Measurements from ENCODE around the gene ZNF256. TPM values are rescaled to one million over a fixed set of nuclear protein-coding genes. Genes with fewer than 3 reads are reported as not detected.
A peak's percentile ranks its signal among the peaks of the same experiment; 100 is the strongest.

ZNF256 gene
- 13.2 to 14.5 TPM (median 14.2 TPM) in 3 replicates for total RNA-seq

DNA sequence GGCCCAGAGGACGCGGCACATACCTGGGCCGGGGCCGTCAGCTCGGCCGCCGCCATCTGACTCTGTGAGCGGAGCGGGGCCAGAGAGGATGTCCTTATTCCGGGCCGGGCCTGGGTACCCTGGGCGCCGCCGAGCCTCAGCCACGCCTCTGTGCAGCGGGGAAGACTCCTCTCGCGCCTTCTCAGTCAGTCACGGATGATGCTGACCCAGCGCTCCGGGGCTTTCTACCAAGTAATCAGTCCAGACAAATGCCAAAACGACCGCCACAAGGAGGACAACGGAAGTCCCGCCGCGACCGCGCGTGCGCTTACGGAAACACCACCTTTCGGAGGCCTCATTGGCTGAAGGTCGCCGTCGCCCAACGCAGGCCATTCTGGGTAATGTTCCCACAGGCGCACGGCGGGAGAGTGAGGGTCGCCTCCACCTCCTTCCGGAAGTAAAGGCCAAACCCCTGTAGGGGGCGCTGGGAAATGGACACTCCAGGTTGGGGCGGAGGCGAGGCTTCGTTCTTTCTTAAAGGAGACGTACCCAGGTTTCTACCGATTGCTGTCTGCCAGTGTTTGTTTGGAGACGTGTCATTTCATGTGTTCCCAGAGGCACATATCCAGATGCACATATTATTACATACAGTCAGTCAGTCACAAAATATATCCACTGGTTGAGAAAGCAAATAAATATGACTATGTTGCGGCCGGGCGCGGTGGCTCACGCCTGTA is at the start of gene ZNF256:
TSS of gene ZNF256 (minus strand) at position 288 of the 716 bp plus-strand sequence. CDS start at position 56, 232 bp downstream.
- Mint-ChIP-seq H3K27ac (peak within 1 kb of the TSS; percentile 86), H3K36me3 (peaks cover 45% of the 10 kb centered on the region), H3K4me3 (peak within 1 kb of the TSS; percentile 93), H3K9me3 (peaks cover 51% of the 10 kb centered on the region), H3K27me3 (ENCODE audit: low read depth) (no peaks in the 10 kb centered on the region), H3K4me1 (peaks cover 12% of the 10 kb centered on the region)
- DNase-seq (ENCODE audit: low spot score in 2 of 2, unreplicated experiment in 2 of 2): peak; percentile 83 to 89
- TF ChIP-seq, protein P1, sequence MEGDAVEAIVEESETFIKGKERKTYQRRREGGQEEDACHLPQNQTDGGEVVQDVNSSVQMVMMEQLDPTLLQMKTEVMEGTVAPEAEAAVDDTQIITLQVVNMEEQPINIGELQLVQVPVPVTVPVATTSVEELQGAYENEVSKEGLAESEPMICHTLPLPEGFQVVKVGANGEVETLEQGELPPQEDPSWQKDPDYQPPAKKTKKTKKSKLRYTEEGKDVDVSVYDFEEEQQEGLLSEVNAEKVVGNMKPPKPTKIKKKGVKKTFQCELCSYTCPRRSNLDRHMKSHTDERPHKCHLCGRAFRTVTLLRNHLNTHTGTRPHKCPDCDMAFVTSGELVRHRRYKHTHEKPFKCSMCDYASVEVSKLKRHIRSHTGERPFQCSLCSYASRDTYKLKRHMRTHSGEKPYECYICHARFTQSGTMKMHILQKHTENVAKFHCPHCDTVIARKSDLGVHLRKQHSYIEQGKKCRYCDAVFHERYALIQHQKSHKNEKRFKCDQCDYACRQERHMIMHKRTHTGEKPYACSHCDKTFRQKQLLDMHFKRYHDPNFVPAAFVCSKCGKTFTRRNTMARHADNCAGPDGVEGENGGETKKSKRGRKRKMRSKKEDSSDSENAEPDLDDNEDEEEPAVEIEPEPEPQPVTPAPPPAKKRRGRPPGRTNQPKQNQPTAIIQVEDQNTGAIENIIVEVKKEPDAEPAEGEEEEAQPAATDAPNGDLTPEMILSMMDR (IDR thresholded peaks at IDR 0.05; ENCODE audit: unreplicated experiment): peak; percentile 62

DNA sequence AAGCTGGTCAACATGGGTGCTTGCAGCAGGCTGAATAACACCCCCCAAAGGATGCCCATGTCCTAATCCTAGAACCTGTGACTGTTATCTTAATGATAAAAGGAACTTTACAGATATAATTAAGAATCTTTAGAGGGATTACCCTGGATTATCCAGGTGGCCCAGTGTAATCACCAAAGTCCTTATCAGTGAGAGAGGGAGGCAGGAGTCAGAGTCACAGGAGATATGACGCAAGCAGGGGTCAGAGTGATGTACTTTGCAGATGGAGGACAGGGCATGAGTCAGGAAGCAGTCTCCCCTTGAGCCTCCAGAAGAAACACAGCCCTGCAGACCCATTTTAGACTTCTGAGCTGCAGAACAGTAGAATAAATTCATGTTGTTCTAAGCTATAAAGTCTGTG is 45.3 kb upstream of the ZNF256 start:
- Mint-ChIP-seq H3K36me3 (peaks cover 90% of the 10 kb centered on the region), H3K9me3 (peaks cover 78% of the 10 kb centered on the region), H3K27ac (no peak overlapping the region)

DNA sequence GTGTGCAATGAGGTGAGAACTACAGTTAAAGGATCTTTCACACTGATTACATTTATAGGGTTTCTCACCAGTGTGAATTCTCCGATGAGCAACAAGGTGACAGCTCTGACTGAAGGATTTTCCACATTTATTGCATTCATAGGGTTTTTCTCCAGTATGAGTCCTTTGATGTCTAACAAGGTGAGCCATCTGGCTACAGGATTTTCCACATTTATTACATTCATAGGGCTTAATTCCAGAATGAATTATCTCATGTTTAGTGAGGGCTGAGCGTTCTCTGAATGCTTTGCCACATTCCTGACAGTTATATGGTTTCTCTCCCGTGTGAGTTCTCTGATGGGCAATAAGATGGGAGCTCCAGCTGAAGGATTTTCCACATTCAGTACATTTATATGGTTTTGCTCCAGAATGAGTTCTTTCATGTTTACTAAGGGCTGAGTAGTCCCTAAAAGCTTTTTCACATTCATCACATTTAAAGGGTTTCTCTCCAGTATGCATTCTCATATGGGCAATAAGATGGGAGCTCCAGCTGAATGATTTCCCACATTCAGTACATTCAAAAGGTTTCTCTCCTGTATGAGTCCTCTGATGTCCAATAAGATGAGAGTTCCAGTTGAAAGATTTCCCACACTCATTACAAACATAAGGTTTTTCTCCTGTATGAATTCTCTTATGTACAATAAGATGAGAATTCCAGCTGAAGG is 31.2 kb upstream of the ZNF256 start:
- no peak for DNase-seq (ENCODE audit: low spot score in 2 of 2, unreplicated experiment in 2 of 2)
- Mint-ChIP-seq H3K9me3 (peaks cover 86% of the 10 kb centered on the region), H3K4me3 (no peak overlapping the region), H3K4me1 (no peaks in the 10 kb centered on the region), H3K27ac (no peak overlapping the region), H3K36me3 (peaks cover 94% of the 10 kb centered on the region), H3K27me3 (ENCODE audit: low read depth) (no peaks in the 10 kb centered on the region)
- TF ChIP-seq, protein P1 (IDR thresholded peaks at IDR 0.05; ENCODE audit: unreplicated experiment): no peak

More for the DNA sequence above, 45.3 kb upstream of the ZNF256 start:
- H3K4me3 Mint-ChIP-seq: no peak overlapping the region
- no peak for DNase-seq (ENCODE audit: low spot score in 2 of 2, unreplicated experiment in 2 of 2)
- no peaks in the 10 kb centered on the region for H3K4me1 Mint-ChIP-seq
- TF ChIP-seq, protein P1 (IDR thresholded peaks at IDR 0.05; ENCODE audit: unreplicated experiment): no peak
- H3K27me3 Mint-ChIP-seq (ENCODE audit: low read depth): no peaks in the 10 kb centered on the region

DNA sequence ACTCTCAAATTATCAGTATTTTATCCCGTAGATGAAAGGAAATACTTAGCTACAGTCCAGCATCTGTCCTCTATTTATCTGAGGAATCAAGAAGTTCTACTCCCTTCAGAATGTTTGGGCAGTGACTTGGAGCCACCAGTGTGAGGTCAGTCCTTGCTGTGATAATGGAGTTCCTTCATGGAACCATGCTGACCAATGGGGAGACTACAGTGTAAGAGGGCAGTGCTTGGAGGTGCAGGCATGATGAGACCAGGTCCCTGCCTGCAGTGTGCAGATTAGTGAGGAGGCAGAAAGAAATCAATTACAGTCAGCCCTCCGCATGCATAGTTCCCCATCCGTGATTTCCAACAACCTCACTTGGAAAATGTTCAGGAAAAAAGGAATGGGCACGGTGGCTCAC is 26.9 kb upstream of the ZNF256 start, which contains the start of gene C19orf18:
TSS of gene C19orf18 (minus strand) at position 101 of the 400 bp plus-strand sequence. CDS start 102 bp downstream, outside the sequence.
- Mint-ChIP-seq H3K27me3 (ENCODE audit: low read depth) (no peaks in the 10 kb centered on the region), H3K4me1 (no peaks in the 10 kb centered on the region), H3K27ac (no peak within 1 kb of the TSS), H3K36me3 (peaks cover 80% of the 10 kb centered on the region), H3K4me3 (no peak within 1 kb of the TSS), H3K9me3 (peaks cover 79% of the 10 kb centered on the region)
- no peak for DNase-seq (ENCODE audit: low spot score in 2 of 2, unreplicated experiment in 2 of 2)
- TF ChIP-seq, protein P1 (IDR thresholded peaks at IDR 0.05; ENCODE audit: unreplicated experiment): no peak

DNA sequence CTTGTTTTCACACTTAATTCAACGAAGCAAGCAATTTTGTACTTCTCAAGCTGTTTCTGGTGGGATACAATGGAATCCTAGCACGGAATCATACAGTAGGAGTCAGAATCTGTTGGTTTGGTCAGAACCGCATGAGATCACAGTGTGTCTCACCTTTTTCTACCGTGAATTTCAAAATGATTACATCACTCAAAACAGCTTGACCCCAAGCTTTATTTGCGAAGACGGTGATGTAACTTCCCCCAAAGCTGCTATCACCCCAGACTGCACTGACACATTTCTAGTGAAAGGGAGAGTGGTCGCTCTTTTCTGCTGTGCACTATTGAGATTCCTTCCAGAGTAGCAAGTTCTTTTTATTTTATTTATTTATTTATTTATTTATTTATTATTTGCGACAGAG is 17.3 kb upstream of the ZNF256 start:
- Mint-ChIP-seq H3K4me1 (no peaks in the 10 kb centered on the region), H3K4me3 (no peak overlapping the region), H3K36me3 (peaks cover 37% of the 10 kb centered on the region), H3K27ac (no peak overlapping the region), H3K27me3 (ENCODE audit: low read depth) (no peaks in the 10 kb centered on the region), H3K9me3 (peaks cover 45% of the 10 kb centered on the region)
- TF ChIP-seq, protein P1 (IDR thresholded peaks at IDR 0.05; ENCODE audit: unreplicated experiment): no peak
- no peak for DNase-seq (ENCODE audit: low spot score in 2 of 2, unreplicated experiment in 2 of 2)
